ENCODE data around the gene USHBP1. TPM values are rescaled to one million over a fixed set of nuclear protein-coding genes. Genes with fewer than 3 reads are reported as not detected.

Gene USHBP1, protein sequence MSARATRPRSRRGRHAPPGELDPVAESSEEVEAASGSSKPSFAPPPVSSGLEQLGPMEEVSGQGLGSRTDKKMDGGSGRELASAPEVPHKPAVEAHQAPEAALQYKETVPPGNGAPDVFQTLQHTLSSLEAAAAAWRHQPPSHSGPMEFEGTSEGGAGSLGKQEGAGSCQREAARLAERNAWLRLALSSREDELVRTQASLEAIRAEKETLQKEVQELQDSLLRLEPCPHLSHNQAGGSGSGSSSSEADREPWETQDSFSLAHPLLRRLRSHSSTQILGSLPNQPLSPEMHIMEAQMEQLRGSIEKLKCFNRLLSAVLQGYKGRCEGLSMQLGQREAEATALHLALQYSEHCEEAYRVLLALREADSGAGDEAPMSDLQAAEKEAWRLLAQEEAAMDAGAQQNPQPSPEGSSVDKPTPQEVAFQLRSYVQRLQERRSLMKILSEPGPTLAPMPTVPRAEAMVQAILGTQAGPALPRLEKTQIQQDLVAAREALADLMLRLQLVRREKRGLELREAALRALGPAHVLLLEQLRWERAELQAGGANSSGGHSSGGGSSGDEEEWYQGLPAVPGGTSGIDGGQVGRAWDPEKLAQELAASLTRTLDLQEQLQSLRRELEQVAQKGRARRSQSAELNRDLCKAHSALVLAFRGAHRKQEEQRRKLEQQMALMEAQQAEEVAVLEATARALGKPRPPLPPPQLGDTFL
- 31.3 and 40.0 TPM in 2 replicates for total RNA-seq

DNA sequence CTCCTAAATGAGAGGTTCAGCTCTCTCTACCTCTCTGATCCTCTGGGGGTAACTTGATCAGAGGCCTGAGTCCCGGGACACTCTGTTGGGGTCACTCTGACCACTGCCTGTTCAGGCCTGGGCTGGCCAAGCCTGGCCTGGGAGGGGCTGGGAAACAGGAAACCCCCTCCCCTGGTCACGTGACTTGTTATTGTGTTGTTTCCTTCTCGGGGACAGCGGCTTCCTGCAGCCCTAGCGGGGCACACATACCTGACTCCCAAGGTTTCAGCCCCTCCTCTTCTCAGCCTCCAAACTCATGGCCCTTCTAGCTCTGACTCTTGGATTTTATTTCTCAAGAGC, at the start of gene USHBP1:
TSS of gene USHBP1 (minus strand) at position 105 of the 339 bp plus-strand sequence. CDS start 446 bp downstream, outside the sequence.
- no peak for DNase-seq (ENCODE audit: extremely low read depth, low read depth, low spot score)

GRCh38 chr19:17314007-17314593, 49.6 kb upstream of the USHBP1 start:
- DNase-seq (ENCODE audit: extremely low read depth, low read depth, low spot score) = no peak

DNA sequence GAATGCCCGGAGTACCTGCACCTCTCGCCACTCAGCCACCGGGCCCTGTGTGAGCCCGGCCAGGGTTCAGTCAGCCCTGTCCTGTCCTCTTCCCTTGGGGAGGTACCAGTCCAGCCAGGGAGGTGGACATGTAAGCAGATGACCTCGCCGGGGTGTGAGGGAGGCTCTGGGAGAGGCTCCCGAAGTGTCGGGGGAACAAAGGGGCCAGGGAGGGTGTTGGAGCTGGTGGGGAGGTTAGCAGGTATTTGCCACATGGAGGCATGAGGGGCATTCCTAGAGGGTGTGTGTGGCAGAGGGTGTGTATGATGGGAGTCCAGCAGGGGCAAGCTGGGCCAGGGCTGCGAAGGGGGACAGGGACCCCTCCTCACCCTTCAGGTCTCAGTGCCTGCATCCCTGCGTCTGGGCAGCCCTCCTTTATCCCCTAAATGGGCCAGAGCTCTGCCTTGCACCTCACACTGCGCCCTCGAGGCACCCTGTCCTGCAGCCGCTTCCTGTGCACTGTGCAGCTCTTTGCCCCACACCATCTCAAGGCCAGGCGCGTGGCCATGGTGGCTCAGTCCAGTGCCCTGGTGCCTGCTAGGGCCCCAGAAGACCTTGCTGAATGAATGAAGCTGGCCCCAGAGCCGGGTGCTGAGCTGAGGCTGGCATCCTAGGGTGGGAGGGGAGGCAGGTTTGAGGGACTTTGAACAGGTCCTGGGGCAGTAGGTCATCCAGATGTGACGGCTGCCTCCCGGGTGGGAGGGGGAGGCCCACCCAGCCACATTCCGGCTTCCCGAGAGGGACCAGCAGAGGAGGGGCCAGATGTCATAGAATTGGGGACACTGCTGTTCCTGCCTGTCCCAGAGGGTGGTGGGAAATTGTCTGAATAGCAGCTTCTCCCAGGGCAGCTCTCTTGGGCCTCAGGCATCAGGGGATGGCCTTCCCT, 47.9 kb upstream of the USHBP1 start:
- no peak for DNase-seq (ENCODE audit: extremely low read depth, low read depth, low spot score)

GRCh38 chr19:17311455-17312188, 47.1 kb upstream of the USHBP1 start:
- no peak for DNase-seq (ENCODE audit: extremely low read depth, low read depth, low spot score)

- DNase-seq (ENCODE audit: extremely low read depth, low read depth, low spot score) = no peak
These were observed 45.5 kb upstream of the USHBP1 start for GRCh38 chr19:17309965-17310461.

DNA sequence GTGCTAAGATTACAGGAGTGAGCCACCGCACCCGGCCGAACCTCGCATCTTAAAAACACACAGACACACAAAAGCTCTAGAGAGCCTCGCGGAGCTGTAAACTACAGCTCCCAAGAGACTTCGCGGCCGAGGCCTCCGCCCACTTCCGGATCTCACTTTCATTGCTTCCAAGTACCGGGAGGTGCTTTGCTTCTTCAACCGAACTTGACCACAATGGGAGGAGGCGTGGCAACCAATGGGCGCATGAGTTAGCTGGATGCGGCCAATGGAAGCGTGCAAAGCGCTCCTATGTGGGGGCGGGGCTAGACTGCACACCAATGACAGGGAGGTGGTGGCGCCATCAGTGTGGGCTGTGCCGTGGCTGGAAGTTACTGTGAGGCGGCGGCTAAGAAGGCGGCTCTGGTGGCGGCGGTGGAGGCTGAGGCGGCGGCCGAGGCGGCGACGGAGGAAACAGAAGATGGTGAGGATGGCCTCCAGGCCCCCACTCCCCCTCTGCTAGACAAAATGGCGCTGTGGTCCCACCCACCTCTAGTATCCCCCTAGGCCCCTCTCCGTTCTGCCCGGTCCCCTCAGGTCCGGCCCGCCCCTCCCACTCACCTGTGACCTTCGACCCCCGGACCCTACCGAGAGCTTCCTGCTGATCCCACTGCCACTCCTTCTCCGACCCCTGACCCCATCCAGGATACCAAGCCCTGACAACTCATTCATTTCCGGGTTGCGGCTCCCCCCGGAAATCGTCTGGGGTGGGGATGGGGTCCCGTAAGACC, 44.8 kb upstream of the USHBP1 start, which contains the start of gene DDA1:
TSS of gene DDA1 (plus strand) at position 366 of the 767 bp plus-strand sequence. CDS start at position 458, 92 bp downstream.
- peak; percentile 98 for DNase-seq (ENCODE audit: extremely low read depth, low read depth, low spot score)

DNA sequence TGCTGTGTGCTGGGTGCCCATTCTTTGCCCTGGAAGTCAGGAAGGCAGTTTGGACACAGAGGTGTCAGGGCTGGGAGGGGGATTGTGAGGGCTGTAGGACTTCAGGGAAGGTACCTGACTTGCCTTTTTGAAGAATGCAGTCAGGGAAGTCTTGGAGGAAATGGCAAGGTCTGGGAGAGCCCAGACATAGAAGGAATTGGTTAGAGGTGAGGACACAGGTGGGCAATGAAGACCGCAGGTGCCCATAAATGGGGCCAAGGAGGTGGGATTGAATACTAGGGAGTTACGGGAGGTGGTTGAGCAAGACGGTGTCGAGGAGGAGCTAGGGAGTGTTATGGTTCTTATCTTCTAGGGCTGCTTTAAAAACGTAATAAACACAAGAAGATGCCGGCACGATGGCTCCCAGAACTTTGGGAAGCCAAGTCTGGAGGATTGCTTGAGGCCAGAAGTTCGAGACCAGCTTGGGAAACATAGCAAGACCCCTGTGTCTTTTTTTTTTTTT, 43.4 kb upstream of the USHBP1 start:
- DNase-seq (ENCODE audit: extremely low read depth, low read depth, low spot score) = no peak

DNA sequence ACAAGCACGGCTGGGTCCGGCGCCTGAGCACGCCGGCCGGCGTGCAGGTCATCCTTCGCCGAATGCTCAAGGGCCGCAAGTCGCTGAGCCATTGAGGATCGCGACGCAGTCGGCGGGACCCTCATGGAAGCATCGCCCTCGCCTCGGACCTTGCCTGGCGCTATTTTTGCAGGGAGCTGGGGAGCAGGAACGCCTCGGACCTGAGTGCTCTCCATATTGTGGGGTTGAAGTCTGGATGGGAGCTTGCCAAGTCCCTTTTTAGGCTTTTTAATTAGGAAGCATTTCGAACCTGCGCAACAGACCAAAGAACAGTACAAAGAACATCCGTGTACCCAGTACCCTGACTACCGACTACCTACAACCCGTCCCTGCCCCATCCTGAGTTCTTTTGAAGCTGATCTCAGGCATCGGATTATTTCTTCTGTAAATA, 41.8 kb upstream of the USHBP1 start:
- DNase-seq (ENCODE audit: extremely low read depth, low read depth, low spot score) = no peak

DNA sequence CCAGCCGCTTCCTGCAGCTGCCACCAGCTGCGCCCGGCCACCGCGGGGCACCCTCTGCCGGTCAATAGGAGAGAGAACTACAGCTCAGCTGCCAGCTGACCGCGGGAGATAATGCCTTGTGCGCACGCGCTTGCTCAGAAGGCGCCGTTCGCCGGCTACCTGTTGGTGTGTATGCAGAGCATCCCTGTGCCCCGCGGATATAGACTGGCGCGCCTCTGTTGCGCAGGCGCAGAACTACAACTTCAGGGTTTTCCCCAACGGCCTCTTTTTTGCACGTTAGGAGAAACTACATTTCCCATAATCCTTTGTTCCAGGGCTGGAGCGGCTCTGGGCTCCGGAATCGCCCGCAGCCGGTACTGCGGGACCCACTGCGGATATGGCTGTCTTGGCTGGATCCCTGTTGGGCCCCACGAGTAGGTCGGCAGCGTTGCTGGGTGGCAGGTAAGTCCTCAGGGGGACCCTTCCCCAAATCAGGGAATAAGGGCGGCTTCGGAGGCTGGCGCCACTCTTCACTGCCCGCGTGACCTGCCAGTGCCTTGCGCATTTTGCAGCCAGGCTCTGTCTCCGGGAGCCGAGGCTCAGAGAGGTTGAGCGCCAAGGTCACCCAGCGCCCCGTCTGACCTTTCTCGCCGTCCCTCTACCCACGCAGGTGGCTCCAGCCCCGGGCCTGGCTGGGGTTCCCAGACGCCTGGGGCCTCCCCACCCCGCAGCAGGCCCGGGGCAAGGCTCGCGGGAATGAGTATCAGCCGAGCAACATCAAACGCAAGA, 41.2 kb upstream of the USHBP1 start, which contains the start of gene MRPL34:
TSS of gene MRPL34 (plus strand) at position 356 of the 768 bp plus-strand sequence. CDS start at position 377, 21 bp downstream.
- DNase-seq (ENCODE audit: extremely low read depth, low read depth, low spot score) = peak; percentile 87

- no peak for DNase-seq (ENCODE audit: extremely low read depth, low read depth, low spot score)
These were observed 40.6 kb upstream of the USHBP1 start for GRCh38 chr19:17305216-17305516.

DNA sequence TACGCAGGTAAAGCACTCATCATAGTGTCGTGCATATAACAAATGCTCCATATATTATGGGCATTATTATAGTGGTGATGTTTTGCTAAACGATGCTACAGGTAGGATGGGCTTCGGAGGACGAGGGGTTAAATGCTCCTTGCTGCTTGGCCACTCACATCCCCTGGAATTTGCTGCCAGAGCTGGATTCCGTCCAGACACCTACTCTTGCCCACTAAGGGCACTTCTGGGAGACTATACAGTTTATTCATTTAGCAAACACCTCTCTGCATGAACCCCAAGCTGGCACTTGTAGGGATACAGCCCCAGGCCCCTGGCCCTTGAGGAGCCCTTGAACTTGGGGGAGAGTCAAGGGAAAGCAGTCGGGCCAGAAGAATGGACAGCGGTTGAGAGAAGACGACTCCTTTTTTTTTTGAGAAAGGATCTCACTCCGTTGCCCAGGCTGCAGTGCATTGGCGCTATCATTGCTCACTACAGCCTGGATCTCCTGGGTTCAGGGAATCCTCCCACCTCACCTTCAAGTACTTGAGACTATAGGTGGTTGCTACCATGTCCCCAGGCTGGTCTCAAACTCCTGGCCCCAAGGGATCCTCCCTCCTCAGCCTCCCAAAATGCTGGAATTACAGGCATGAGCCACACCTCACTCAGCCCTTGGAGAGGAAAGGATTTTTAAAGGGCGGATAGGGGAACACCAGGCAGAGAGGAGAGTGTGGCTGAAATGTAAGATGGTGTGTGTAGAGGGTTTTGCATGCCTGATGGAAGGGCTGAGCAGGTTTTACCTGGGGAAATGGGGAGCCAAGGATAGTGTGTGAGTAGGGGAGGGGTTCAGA, 40.1 kb upstream of the USHBP1 start:
- no peak for DNase-seq (ENCODE audit: extremely low read depth, low read depth, low spot score)

GRCh38 chr19:17303940-17304267, 39.4 kb upstream of the USHBP1 start:
- no peak for DNase-seq (ENCODE audit: extremely low read depth, low read depth, low spot score)

- peak; percentile 68 for DNase-seq (ENCODE audit: extremely low read depth, low read depth, low spot score)
These were observed 38.8 kb upstream of the USHBP1 start, which contains the start of gene ABHD8 for GRCh38 chr19:17303167-17303939. Gene ABHD8, minus strand, starts transcription at chr19:17303425. Its CDS starts 1,809 bp downstream, at chr19:17301616.

GRCh38 chr19:17302391-17303166, 38.0 kb upstream of the USHBP1 start:
- no peak for DNase-seq (ENCODE audit: extremely low read depth, low read depth, low spot score)

GRCh38 chr19:17300992-17301619, 36.6 kb upstream of the USHBP1 start:
- no peak for DNase-seq (ENCODE audit: extremely low read depth, low read depth, low spot score)

Data from glomerular endothelial cell (primary cell).